HL-60/S4 (cell line): ENCODE results near the gene CSNK1D.
"Not testable (repeated sequence)": the region's sequence is repeated elsewhere in the genome, so short reads cannot be mapped to it uniquely, and the experiment has no call there.

Experiments used
- in situ Hi-C: fragments of 300-500 bp; cut with MboI; formaldehyde crosslinking; loops from 2 replicates; pipeline ENCODE4 v1.14.3; 2022; ENCODE audit warnings: low sequenced_read_pairs

CSNK1D gene

DNA sequence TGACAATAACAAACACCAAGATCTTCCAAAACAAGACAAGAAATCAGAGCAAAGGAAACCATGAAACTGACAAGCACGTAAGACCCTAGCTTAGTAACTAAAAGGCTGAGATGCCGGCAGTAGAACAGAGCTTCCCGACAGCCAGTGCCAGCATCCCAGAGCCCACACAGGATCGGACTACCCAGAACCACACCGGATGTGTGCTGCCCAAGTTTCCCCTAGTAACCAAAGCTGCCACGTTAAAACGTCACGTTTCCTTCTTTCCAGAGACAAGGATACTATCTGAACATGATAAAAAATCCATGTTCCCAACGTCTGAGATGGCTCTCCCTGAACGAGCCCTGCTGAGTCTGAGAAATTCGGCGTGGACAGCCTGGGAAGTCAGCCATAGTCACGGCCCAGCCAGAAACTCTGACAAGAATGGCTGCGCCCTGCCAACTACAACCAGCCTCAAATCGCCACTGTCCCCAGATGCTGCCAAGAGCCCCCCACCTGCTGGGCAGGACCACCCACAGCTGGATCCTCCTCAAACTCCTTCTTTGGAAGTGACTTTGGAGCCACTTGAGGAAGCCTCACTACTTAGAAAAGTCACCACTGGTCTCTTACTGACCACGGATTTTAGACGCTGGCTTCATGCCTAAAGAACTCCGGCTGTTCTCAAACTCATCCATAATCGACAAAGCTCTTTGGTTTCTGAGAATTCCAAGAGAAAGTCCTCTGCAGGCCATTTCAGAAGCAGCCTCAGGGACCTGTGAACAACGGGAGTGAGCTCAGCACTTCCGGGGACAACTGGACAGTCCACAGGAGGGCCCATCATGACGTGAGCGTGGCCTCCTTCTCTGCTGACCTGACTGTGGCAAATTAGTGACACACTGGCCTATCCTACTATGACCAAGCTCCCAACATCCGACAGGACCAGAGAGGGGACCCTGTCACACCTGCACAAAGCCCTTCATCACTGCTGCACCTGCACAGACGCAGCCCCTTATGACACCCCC lies 77.5 kb downstream of the CSNK1D start:
- in situ Hi-C loops: no loop called here

DNA sequence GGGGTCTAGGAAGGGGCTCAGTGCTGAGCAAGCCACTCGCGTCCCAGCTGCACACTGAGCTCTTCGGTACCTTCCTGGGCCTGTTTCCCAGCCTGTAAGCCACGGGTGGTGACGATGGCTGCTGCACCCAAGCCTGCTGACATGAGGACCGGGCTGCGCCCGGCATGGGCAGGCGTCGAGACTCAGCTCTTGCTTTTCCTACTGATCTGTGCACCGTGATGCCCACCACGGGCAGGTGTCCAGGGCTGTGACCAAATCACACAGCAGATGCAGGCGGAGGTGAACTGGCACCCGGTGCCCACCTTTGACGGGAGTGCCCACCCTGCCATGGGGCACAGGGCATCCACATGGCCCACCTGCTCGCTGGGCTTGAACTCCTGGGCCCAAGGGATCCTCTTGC lies 78.7 kb downstream of the CSNK1D start:
- in situ Hi-C loops: no loop called here

DNA sequence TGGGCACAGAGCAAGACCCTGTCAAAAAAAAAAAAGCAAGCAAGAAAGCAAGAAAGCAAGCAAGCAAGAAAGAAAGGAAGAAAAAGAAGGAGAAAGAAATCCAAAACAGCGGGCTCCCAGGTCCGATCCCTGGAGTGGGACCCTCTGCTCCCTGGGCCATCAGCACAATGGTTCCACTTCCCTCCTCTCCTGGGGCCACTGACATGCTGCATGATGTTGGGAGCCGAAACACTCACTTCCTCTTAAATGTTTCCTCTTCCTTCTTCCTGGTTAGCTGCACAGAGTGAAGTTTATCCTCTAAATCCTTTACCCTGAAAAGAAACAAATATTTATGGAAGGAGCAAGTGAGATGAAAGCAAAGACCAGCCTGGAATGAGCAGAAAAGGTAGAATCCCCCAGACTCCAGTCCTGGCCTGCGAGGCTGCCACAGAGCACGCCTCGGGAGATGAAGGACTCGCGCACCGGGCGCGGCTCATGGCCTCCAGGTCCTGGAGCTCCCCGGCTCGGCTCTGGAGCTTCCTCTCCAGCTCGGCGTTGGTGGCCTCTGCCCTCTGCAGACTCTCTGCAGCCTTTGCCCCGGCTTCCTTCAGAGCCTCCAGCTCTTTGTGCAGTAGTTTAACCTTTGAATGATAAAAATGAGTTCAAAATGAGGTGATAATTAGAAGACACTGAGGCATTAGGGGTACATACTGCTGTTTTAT lies 79.8 kb downstream of the CSNK1D start:
- in situ Hi-C loops: no loop called here

- in situ Hi-C loops: not testable (repeated sequence)
Observed at GRCh38 chr17:82193050-82193449, 80.5 kb downstream of the CSNK1D start.
